CD4-positive, alpha-beta T cell treated with Interleukin-17A for 4 hours (primary cell): ENCODE results near the gene BMF.
"Not testable (repeated sequence)": the region's sequence is repeated elsewhere in the genome, so short reads cannot be mapped to it uniquely, and the experiment has no call there.

Experiments used
- DNase-seq: peaks from one replicate; pipeline ENCODE4 v3.0.0-alpha.2; 2020; ENCODE audit warnings: mixed read lengths

The BMF gene, protein sequence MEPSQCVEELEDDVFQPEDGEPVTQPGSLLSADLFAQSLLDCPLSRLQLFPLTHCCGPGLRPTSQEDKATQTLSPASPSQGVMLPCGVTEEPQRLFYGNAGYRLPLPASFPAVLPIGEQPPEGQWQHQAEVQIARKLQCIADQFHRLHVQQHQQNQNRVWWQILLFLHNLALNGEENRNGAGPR

DNA sequence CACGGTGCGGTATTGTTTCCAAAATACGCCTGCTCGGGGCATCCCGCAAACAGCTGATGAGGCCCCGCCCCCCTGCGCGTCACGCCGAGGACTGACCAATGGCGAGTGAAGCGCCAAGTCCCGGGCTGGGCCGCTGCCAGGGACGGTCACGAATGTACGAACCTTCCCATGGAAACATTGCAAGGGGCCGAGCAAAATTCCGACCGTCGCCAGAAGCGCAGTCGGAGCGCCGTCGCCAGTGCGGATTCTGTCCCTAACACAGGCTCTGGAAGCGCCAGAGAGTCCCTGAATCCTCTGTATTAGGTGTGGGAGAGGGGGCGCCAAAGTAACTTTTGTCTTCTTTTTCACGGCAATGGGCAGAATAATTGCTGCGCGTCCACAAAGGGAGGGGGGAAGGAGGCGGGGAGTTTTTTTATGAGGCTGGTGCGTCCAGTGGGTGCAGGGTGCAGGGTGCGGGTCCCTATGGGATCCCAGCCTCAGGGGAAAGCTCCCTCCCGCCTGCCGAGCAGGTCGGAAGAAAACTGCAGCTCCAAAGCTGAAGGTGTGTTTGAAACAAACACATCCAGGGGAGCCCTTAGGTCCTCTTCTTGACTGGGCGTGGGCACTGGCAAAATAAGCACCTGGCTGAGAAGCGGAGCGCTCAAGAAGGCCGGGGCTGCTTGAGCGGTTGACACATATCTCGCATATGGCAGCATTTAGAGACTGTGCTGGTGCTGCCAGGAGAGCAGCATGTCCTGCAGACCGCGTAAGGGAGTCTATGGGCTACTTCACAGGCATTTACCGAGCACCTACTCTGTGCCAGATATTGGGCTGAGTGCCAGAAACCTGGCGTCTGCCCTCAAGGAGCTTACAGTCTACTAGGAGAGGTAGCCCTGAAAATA lies at the start of gene BMF:
Gene BMF (minus strand): TSS at position 25 of the 881 bp plus-strand sequence. CDS start 2,793 bp downstream, outside the sequence.
- DNase-seq = peak; percentile 99

GRCh38 chr15:40157778-40158447 lies 49.2 kb upstream of the BMF start:
- DNase-seq = no peak

- no peak for DNase-seq
These were observed 46.7 kb upstream of the BMF start for GRCh38 chr15:40155270-40155910.

GRCh38 chr15:40154821-40155220 lies 46.1 kb upstream of the BMF start:
- DNase-seq = not testable (repeated sequence)

GRCh38 chr15:40151991-40152390 lies 43.3 kb upstream of the BMF start:
- DNase-seq = no peak

GRCh38 chr15:40151499-40151898 lies 42.8 kb upstream of the BMF start:
- DNase-seq = no peak

DNA sequence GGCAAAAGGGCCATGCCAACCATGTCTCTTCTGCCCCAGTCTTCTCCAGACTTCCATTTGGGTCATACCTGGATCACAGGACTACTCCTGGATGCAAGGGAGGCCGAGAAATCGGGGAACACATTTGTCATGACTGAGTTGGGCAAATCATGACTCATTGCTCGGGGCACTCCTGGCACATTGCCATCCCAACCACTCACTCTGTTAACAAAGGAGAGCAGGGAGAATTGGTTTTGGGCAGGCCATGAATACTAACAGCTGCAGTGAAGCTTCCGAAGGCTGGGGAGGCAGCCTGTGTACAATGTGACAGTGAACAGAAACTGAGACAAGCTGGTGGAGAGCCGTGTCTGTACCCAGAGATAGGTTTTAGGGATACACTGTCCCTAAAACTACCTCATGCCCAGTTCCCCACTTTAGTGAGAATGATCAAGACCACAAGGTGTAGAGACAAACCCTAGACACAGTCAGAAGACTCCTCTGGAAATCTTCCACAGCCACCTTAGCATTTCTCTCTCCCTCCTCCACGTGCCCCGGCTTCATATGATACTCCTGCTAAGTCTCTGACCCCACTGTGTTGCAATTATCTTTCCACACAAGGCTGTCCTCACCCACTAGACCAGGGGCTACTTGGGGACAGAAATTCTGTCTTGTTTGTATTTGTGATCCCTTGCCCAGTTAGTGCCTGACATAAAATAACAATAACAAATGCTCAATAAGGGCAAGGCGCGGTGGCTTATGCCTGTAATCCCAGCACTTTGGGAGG lies 41.7 kb upstream of the BMF start:
- DNase-seq = peak; percentile 37

DNA sequence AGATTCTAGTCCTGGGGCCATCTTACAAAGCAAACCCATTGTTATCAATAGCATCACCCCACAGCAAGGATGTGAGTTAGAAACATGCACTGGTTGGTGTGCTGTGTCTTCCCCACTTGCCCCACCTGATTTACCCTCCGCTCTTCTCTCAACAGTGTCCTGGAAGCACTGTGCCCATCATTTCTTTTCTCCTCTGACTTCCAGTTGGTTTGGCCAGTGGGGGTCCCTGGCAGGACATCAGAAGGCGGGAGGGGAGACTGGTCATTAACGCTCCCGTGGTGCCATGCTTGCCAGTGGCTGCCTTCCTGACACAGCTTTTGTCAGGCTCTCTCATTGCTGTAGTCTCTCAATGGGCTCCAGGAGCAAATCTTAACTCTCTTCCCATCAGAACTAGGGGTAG lies 40.7 kb upstream of the BMF start:
- DNase-seq = no peak

DNA sequence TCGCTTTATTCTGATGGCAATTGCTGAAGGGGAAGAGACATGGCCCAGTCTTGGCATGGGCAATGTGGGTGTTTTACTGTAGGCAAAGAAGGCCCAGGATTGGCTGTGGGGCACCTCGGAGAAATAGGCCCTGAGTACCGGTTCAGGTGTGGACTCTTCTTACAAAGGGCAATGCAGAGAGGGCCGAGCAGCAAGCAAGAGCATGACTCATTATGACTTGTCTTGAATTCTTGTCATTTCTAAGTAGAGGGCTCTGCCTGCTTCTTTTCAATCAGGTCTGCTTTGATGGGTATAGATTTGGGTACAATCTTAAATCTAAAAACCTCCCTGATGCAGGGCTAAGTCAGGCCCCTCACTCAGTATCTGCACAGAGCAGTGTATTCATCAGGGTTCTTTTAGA lies 37.4 kb upstream of the BMF start:
- DNase-seq = no peak

DNA sequence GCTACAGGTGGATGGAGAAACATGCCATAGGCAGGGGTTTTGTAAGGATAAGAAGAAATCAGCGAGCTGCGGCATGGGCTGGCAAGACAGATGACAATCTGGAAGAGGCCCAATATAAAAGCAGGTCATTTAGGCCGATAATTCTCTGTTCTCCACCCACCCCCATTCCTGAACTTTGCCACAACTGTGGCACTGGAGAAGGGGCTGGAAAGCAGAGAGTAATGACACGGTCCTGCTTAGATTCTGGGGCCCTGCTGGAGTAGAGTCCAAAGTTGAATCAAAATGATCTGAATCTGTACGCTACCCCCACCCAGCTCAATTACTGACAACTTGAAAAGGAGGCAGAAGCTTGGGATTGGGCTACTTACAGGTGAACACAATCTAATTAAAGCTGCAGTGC lies 33.7 kb upstream of the BMF start:
- no peak for DNase-seq

DNA sequence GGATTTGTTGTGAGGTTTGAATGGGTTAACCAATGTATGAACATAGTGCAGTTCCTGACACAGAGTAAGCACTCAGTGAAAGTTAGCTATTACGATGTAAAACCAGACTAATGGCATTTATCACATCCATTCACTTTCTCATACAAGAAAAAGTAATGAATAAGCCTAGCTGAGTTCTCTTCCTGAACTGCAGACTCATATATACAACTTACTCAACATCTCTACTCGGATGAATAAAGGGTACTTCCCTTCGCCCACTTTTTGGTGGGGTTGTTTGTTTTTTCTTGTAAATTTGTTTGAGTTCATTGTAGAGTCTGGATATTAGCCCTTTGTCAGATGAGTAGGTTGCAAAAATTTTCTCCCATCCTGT lies 29.5 kb upstream of the BMF start:
- DNase-seq = not testable (repeated sequence)

GRCh38 chr15:40137303-40138200 lies 28.9 kb upstream of the BMF start:
- DNase-seq = no peak

GRCh38 chr15:40136470-40137302 lies 28.0 kb upstream of the BMF start:
- no peak for DNase-seq

DNA sequence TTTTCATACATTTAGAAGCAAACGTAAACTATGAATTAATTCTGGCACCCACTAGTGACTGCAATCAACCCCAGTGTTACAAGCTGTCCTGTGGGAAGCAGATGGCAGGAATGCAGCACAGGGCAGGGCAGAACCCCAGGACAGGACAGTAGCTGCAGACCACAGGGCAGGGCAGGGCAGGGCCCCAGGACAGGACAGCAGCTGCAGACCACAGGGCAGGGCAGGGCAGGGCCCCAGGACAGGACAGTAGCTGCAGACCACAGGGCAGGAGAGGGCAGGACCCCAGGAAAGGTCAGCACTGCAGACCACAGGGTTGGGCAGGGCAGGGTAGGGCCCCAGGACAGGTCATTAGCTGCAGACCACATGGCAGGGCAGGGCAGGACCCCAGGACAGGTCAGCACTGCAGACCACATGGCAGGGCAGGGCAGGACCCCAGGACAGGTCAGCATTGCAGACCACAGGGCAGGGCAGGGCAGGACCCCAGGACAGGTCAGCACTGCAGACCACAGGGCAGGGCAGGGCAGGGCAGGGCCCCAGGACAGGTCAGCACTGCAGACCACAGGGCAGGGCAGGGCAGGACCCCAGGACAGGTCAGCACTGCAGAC lies 27.3 kb upstream of the BMF start:
- DNase-seq = not testable (repeated sequence)

GRCh38 chr15:40134885-40135284 lies 26.2 kb upstream of the BMF start:
- no peak for DNase-seq

- no peak for DNase-seq
These were observed 24.9 kb upstream of the BMF start for GRCh38 chr15:40133544-40133943.

DNA sequence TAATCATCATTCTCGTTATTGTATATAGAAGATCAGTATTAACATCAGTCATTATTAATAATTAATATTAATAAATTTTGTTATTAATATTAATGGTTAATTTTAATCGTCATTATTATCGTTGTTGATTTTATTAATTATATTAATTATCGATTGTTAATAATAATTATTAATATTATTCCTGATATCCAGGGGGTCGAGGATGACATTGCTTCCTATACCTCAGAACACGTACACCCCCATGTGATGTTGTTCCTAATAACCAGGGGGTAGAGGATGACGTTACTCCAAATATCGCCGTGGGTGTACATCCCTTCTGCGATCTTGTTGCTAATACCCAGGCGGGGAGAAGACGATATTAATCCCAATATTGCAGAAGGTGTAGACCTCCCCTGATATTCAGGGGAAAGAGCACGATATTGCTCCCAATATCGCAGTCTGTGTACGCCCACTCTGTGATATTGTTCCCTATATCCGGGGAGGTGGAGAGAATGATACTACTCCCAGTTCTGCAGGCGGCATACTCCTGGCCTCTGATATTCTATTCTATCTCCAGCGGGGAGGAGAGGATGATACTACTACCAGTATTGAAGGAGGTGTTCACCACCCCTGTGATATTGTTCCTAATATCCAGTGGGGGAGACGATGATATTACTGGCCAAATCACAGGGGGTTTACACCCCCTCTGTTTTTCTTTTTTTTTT lies 22.3 kb upstream of the BMF start:
- DNase-seq = no peak

- no peak for DNase-seq
These were observed 21.4 kb upstream of the BMF start for GRCh38 chr15:40130118-40130517.
